Stimulated activated CD8-positive, alpha-beta memory T cell treated with anti-CD3 and anti-CD28 coated beads, Interleukin-12 subunit alpha, Interleukin-12 subunit beta, amount 100 ng/mL, for 4 hours (primary cell): ENCODE results near the gene PSMD1.

Experiments
- DNase-seq: peaks from one replicate; pipeline ENCODE4 v3.0.0-alpha.2; 2020; ENCODE audit warnings: low read depth

Gene PSMD1

DNA sequence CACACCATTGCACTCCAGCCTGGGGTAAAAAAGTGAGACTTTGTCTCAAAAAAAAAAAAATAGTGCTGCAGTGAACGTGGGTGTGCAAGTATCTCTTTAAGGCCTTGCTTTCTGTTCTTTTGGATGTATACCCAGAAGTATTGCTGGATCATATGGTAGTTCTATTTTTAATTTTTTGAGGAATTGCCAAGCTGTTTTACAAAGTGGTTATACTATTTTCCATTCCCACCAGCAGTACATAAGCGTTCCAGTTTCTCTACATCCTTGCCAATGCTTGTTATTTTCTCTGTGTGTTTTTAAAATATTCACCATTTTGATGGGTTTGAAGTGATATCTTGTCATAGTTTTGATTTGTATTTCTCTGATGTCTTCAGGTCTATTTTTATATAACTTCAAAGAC lies 154.8 kb downstream of the PSMD1 start:
- no peak for DNase-seq

DNA sequence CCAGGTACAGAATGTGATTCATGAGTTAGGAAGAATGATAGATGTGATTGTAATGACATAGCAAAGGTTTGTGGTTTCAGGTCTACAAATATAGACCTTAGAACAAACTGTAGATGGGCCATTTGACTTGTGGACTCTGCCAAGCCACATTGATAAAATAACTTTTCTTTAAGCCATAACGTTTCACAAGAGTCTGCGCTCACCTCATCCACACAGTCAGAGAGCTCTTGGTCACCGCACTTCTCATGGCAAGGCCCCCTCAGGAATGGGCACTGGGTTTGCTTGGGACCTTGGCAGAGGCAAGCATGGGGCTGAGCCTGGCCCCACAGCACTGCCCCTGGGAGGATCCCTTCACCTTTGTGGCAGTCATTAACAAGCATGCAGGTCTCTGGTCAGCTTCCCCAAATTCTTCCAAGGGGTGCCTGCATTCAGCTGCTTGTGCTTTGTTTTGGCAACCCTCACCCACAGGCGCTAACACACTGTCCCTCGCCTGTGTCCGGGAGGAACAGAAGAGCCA lies 155.7 kb downstream of the PSMD1 start:
- no peak for DNase-seq

DNA sequence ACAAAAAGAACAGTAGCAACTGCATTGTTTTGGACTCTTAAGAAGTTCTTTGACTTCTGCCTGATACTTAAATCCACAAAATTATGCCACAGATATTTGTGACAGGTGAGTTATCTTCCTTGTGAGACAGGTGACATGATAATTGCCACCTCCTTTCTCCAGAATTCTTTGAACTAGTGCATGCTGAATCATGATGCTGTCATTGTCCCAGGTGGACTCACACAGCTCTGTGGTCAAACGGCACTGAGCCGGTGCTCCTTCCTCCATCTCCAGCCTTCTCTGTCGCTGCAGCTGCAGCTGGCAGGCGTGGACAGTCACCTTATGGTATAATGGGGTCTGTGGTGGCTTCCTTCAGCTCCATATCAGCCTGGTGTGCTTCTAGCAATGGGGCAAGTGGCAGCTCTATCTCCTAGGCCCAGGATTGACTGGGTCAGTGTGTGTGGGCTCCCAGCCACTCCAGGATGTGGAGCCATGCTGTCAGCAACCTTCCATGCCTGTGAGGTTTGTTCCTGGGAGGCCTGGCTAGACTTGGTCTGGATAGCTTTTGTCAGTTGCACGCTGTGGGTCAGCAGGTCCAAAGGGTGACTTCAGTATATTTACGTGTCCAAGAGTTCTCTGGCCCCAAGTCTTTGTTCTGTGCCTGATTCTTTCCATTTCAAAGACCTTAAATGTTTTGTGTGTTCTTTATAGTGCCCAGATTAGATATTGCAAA lies 157.4 kb downstream of the PSMD1 start:
- no peak for DNase-seq

DNA sequence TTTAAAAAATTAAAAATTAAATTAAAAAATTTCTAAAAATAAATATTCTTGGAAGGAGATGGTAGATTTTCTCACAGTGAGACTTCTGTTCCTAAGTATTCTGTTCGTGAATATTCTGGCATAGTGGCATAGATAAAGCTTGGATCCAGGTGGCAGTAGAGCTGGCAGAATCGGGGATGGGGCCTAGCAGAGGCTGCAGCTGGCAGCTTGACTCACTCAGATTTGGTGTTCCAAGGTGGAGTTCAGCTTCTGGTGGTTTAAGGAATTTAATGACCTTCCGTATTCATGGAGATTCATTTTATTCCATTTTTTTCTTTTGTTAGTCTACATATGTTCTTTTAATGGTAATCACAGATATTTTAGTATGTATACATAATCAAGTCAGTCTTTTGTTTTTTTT lies 161.7 kb downstream of the PSMD1 start:
- DNase-seq, result no peak

DNA sequence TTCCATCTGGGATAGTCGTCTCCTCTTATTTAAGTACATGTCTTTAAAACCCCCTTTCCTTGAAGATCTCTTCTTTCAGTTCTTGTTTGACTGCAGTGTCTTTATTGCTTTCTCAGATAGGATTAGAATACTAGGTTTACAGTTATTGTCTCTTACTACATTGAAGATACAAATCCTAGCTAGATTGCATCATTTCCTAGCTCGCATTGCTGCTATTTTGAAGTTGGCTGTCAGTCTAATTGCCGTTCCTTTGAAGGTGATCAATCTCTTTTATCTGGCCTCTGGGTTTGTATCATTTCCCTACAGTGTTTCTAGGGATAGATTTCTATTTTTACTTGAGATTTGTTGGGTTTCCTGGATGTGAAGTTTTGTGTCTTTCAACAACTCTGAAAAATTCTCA lies 162.6 kb downstream of the PSMD1 start:
- no peak for DNase-seq

DNA sequence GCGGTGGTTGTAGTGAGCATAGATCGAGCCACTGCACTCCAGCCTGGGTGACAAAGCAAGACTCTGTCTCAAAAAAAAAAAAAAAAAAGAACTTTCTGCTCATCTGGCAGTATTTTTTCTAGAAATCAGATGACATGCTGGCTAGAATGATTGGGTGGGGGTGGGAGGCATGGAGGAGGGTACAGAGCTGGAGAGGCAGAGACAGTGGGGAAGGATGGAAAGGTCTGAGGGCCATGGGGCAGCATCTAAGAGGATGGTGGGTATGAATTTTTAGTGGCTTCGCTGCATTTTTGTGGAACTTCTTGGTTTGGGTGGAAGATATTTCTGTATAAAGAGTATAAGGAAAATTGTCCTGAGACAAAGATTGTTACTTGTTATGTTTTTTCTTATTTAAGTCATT lies 165.1 kb downstream of the PSMD1 start:
- no peak for DNase-seq
